Common myeloid progenitor, CD34-positive (primary cell): ENCODE data around the gene RUNX3.

Experiments used
- CTCF ChIA-PET: fragments of 350-600 bp; sonication (Branson Sonifier 250); formaldehyde crosslinking; loops from one replicate; lab custom pipeline; 2021; ENCODE audit warnings: antibody characterized with exemption; lab: Charles Lee
- POLR2A ChIA-PET: fragments of 350-600 bp; sonication (Branson Sonifier 250); formaldehyde crosslinking; loops from one replicate; lab custom pipeline; 2021; ENCODE audit warnings: antibody characterized with exemption; lab: Charles Lee
- DNase-seq, 3 donors: peaks; one replicate each; pipeline versions ENCODE4 v3.0.0 to v3.0.0-alpha.2; 2013
- H3K27ac ChIP-seq, 2 experiments: 1 replicate in 1 of 2; 2 replicates in 1 of 2; pipeline ENCODE4 v1.7.0; 2013; ENCODE audit warnings: inconsistent platforms in 2 of 2, low read length in 2 of 2, mild to moderate bottlenecking in 2 of 2, low read depth in 1 of 2, moderate library complexity in 1 of 2; ENCODE audit not compliant: severe bottlenecking in 2 of 2, insufficient read depth in 1 of 2, poor library complexity in 1 of 2
- H3K27me3 ChIP-seq, 5 experiments: replicated peaks in 2 of 5; 1 replicate in 3 of 5; 2 replicates in 2 of 5; pipeline versions ENCODE4 v1.6.1 to v1.7.0; 2013; ENCODE audit warnings: low read length in 4 of 5, mild to moderate bottlenecking in 2 of 5, moderate library complexity in 2 of 5, inconsistent platforms in 1 of 5; ENCODE audit not compliant: insufficient read depth in 5 of 5, control insufficient read depth in 4 of 5
- H3K36me3 ChIP-seq, 4 experiments: 1 replicate in 2 of 4; 2 replicates in 2 of 4; pipeline versions ENCODE4 v1.6.1 to v1.7.0; 2013; ENCODE audit warnings: low read length in 3 of 4, control low read depth in 1 of 4, mild to moderate bottlenecking in 1 of 4; ENCODE audit not compliant: control insufficient read depth in 4 of 4, insufficient read depth in 4 of 4
- H3K4me1 ChIP-seq, 4 experiments: 1 replicate in 3 of 4; 2 replicates in 1 of 4; pipeline versions ENCODE4 v1.6.1 to v1.7.1; 2013; ENCODE audit warnings: low read length in 3 of 4, mild to moderate bottlenecking in 3 of 4, control low read depth in 1 of 4, inconsistent platforms in 1 of 4, moderate library complexity in 1 of 4; ENCODE audit not compliant: control insufficient read depth in 4 of 4, insufficient read depth in 4 of 4; ENCODE audit errors: control extremely low read depth in 1 of 4
- H3K4me3 ChIP-seq, 7 experiments: 1 replicate in 4 of 7; 2 replicates in 3 of 7; pipeline versions ENCODE4 v1.5.1 to v1.7.0; 2013; ENCODE audit warnings: mild to moderate bottlenecking in 7 of 7, low read length in 6 of 7, moderate library complexity in 6 of 7, inconsistent platforms in 2 of 7, low read depth in 2 of 7, control low read depth in 1 of 7; ENCODE audit not compliant: insufficient read depth in 4 of 7, control insufficient read depth in 1 of 7; ENCODE audit errors: extremely low read depth in 1 of 7
- H3K9me3 ChIP-seq, 5 experiments: 1 replicate in 4 of 5; 2 replicates in 1 of 5; pipeline versions ENCODE4 v1.6.1 to v1.7.1; 2013; ENCODE audit warnings: low read length in 4 of 5, mild to moderate bottlenecking in 2 of 5, inconsistent platforms in 1 of 5, low read depth in 1 of 5, moderate library complexity in 1 of 5; ENCODE audit not compliant: control insufficient read depth in 4 of 5, insufficient read depth in 2 of 5; ENCODE audit errors: control extremely low read depth in 1 of 5
- WGBS: methylation state at CpG from one replicate; pipeline ENCODE4 v1.1.5; 2013; ENCODE audit not compliant: insufficient coverage; 5-methylcytosine and 5-hydroxymethylcytosine counted together

Gene RUNX3

DNA sequence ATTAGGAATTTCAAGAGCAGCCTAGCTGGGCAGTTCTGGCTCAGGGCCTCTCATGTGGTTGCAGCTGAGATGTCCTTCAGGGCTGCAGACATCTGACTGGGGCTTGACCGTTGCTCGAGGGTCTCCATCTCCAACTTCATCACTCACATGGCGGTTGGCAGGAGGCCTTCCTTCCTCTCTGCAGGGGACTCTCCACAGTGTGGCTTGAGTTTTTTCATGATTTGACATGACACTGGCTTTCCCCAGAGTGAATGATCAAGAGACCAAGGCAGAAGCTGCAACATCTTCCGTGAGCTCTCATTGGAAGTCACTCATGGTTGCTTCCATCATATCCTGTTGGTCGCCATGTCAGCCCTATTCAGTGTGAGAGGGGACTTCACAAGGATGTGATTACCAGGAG lies 74.6 kb downstream of the RUNX3 start:
- no peak for DNase-seq
- Histone ChIP-seq H3K36me3 (no peaks in the 10 kb centered on the region), H3K27me3 (no peaks in the 10 kb centered on the region), H3K27ac (no peak overlapping the region), H3K4me1 (peaks cover 2 to 36% (median 13%) of the 10 kb centered on the region in 4 experiments), H3K4me3 (no peak overlapping the region), H3K9me3 (no peaks in the 10 kb centered on the region)
- ChIA-PET CTCF (interaction anchor here (1.3 to 8.2 kb wide), 2 partner anchors 33 to 44 kb away, joined by 3 to 91 read pairs; no protein-coding TSS in a partner anchor), POLR2A (no interaction called here)
- WGBS, result 40% methylated on average over 4 of the region's 5 CpGs

DNA sequence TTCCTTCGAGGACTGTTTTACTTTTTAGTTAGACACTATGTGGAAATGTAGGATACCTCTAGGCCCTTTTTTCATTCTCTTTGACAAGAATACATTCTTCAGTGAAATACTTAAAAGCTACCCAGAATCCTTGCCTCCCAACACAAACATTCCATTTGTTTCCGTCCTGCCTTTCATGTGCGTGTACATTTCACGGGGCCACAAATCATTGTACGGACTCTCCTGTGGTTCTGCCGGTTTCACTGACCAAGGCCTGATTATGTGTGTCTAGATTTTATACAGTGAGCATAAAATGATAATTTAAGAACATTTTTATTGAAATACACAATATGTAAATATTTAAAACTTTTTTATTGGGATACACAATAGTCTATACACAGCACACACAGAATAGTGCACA lies 76.4 kb downstream of the RUNX3 start:
- ChIA-PET POLR2A (interaction anchor here (0.6 kb wide), 1 partner anchor 64 kb away, joined by 3 read pairs; no protein-coding TSS in a partner anchor), CTCF (interaction anchor here (1.0 to 8.2 kb wide), 3 partner anchors 33 to 59 kb away, joined by 3 to 91 read pairs (median 5); no protein-coding TSS in a partner anchor)
- no peak overlapping the region for H3K4me3 ChIP-seq
- no peaks in the 10 kb centered on the region for H3K36me3 ChIP-seq
- no peaks in the 10 kb centered on the region for H3K9me3 ChIP-seq
- H3K27ac ChIP-seq, result no peak overlapping the region
- peaks cover 8 to 45% (median 31%) of the 10 kb centered on the region in 4 experiments for H3K4me1 ChIP-seq
- WGBS, result 100% methylated on average over 1 of the region's 6 CpGs
- H3K27me3 ChIP-seq, result no peaks in the 10 kb centered on the region
- DNase-seq, result no peak

DNA sequence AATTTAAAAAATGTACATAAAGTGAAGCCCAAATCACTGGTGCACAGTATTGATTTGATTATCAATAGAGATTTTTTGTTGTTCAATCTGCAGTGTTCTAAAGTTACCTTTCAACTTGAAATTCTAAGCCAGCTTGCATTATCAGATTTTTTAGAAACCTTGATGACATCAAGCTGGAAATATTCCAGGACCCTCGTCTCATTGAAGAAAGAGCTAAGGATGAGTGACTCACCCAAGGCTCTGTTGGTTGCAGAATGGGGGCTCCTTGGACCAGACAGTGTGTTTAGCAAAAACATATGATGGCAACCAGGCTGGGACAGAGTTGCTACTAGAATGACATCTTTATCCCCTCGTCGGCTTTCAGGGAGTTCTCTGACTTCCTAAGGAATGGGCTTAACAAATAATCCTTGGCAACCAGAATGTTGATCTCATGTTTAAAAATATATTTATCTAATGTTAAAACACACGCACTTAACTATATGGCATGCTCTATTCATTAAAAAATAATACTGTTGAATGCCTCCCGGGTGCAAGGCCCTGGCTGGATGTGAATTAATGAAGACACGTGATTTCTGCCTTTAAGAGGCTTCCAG lies 79.7 kb downstream of the RUNX3 start:
- ChIA-PET CTCF (interaction anchor here (0.7 to 8.2 kb wide), 12 partner anchors 12 to 299 kb away, joined by 3 to 91 read pairs (median 6); no protein-coding TSS in a partner anchor), POLR2A (interaction anchor here (0.6 kb wide), 1 partner anchor 77 kb away, joined by 3 read pairs; no protein-coding TSS in a partner anchor)
- 86% methylated on average over 5 of the region's 6 CpGs for WGBS
- Histone ChIP-seq H3K4me3 (no peak overlapping the region), H3K27ac (no peak overlapping the region), H3K9me3 (no peaks in the 10 kb centered on the region), H3K36me3 (no peaks in the 10 kb centered on the region), H3K27me3 (no peaks in the 10 kb centered on the region), H3K4me1 (peaks cover 18 to 58% (median 53%) of the 10 kb centered on the region in 4 experiments)
- DNase-seq, result peak in 2 of 3 donors; percentile 50 to 68

DNA sequence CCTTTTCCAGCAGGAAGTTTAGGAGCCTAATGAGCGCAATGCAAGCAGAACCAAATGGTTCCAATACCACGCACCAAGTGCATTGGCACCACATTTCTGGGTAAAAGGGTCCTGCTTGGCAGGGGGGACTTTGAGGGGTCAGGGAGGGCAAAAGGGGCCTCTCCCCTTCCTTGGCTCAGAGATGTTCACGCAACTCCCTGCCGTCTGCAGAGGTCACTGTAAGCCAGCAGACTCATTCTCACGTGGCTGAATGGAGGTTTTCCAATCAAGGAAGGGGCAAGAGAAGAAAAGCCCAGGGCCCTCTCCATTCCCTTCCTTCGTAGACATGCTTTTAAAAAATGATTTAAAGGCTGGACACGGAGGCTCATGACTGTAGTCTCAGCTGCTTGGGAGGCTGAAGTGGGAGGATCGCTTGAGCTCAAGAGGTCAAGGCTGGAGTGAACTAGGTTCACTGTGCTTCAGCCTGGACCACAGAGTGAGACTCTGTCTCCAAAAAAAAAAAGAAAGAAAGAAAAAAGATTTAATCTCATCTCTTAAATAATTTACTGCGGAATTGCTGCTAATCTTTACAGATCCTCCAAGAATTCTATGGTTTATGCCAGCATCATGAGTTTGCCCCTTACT lies 80.3 kb downstream of the RUNX3 start:
- Histone ChIP-seq H3K9me3 (no peaks in the 10 kb centered on the region), H3K27me3 (no peaks in the 10 kb centered on the region), H3K36me3 (no peaks in the 10 kb centered on the region), H3K27ac (no peak overlapping the region), H3K4me1 (peaks cover 18 to 57% (median 50%) of the 10 kb centered on the region in 4 experiments), H3K4me3 (no peak overlapping the region)
- 12% methylated on average over 7 of the region's 9 CpGs for WGBS
- ChIA-PET POLR2A (interaction anchor here (0.7 to 2.7 kb wide), 5 partner anchors 23 to 185 kb away, joined by 3 to 18 read pairs (median 11); partner anchors contain the start of gene RUNX3), CTCF (interaction anchor here (0.6 to 8.2 kb wide), 20 partner anchors 11 to 377 kb away, joined by 3 to 91 read pairs (median 6); no protein-coding TSS in a partner anchor)
- peak in 2 of 3 donors; percentile 55 to 65 for DNase-seq
